SK-N-SH (cell line): ENCODE data around the gene VPS35L. TPM values are rescaled to one million over a fixed set of nuclear protein-coding genes. Genes with fewer than 3 reads are reported as not detected.

Source experiments
- CTCF ChIA-PET: fragments of 300-600, 350-600 bp; formaldehyde crosslinking; extraction: SDS; loops from one replicate; lab custom pipeline; 2021; lab: Yijun Ruan, JAX
- POLR2A ChIA-PET: fragments of 350-600 bp; sonication (Branson Sonifier 250); formaldehyde crosslinking; extraction: SDS; loops from one replicate; lab custom pipeline; 2020; ENCODE audit warnings: antibody characterized with exemption, inconsistent platforms; lab: Yijun Ruan, JAX
- DNase-seq: peaks from one replicate; pipeline ENCODE4 v3.0.0; 2012
- H2AFZ ChIP-seq: fragments of 200-600 bp; sonication (generic); 2 replicates; pipeline ENCODE4 v1.8.1; 2016; ENCODE audit warnings: antibody characterized with exemption, mild to moderate bottlenecking, low read depth
- H3F3A ChIP-seq: fragments of 200-600 bp; sonication (generic); replicated peaks from 2 replicates; pipeline ENCODE3; 2016; ENCODE audit warnings: antibody characterized with exemption, mild to moderate bottlenecking; ENCODE audit not compliant: insufficient read depth
- H3K27ac ChIP-seq, 2 experiments: fragments of 200-500 bp in 1 of 2; fragments of 200-600 bp in 1 of 2; sonication (Bioruptor generic) in 1 of 2; sonication (generic), shearing (Covaris generic) in 1 of 2; 2 replicates each; pipeline versions ENCODE4 v1.5.1 to v1.6.1; 2014 to 2016; ENCODE audit warnings: low read depth in 2 of 2, inconsistent platforms in 1 of 2, low read length in 1 of 2, mild to moderate bottlenecking in 1 of 2, mixed read lengths in 1 of 2
- H3K27me3 ChIP-seq: fragments of 200-600 bp; sonication (generic), shearing (Covaris generic); 2 replicates; pipeline ENCODE4 v1.6.1; 2016; ENCODE audit warnings: mixed run types; ENCODE audit not compliant: insufficient read depth
- H3K36me3 ChIP-seq, 2 experiments: fragments of 200-500 bp in 1 of 2; fragments of 200-600 bp in 1 of 2; sonication (Bioruptor generic) in 1 of 2; sonication (generic) in 1 of 2; replicated peaks in 1 of 2; 2 replicates each; pipeline versions ENCODE3 to v1.5.1; 2014 to 2016; ENCODE audit warnings: low read length in 1 of 2, mild to moderate bottlenecking in 1 of 2; ENCODE audit not compliant: insufficient read depth in 2 of 2, control insufficient read depth in 1 of 2
- H3K4me1 ChIP-seq, 2 experiments: fragments of 200-500 bp in 1 of 2; fragments of 200-600 bp in 1 of 2; sonication (Bioruptor generic) in 1 of 2; sonication (generic), shearing (Covaris generic) in 1 of 2; 2 replicates each; pipeline versions ENCODE4 v1.5.1 to v1.6.1; 2014 to 2016; ENCODE audit warnings: low read depth in 1 of 2, low read length in 1 of 2, mixed run types in 1 of 2; ENCODE audit not compliant: insufficient read depth in 2 of 2, control insufficient read depth in 1 of 2
- H3K4me2 ChIP-seq: fragments of 200-600 bp; sonication (generic), shearing (Covaris generic); 2 replicates; pipeline ENCODE4 v1.6.1; 2017; ENCODE audit warnings: mixed run types
- H3K4me3 ChIP-seq, 2 experiments: fragments of 200-500 bp in 1 of 2; fragments of 200-600 bp in 1 of 2; sonication (Bioruptor generic) in 1 of 2; sonication (generic), shearing (Covaris generic) in 1 of 2; 2 replicates each; pipeline versions ENCODE4 v1.5.1 to v1.8.1; 2014 to 2016; ENCODE audit warnings: low read depth in 2 of 2, inconsistent platforms in 1 of 2, low read length in 1 of 2, mild to moderate bottlenecking in 1 of 2, mixed read lengths in 1 of 2, moderate library complexity in 1 of 2
- H3K79me2 ChIP-seq: fragments of 200-600 bp; sonication (generic); 2 replicates; pipeline ENCODE4 v1.8.1; 2017; ENCODE audit warnings: mild to moderate bottlenecking; ENCODE audit not compliant: insufficient read depth
- H3K9ac ChIP-seq: fragments of 200-600 bp; sonication (generic); 2 replicates; pipeline ENCODE4 v1.6.1; 2017; ENCODE audit warnings: mixed run types
- H3K9me2 ChIP-seq: fragments of 200-600 bp; sonication (generic); 2 replicates; pipeline ENCODE4 v1.6.1; 2017; ENCODE audit warnings: mixed run types
- H3K9me3 ChIP-seq: fragments of 200-600 bp; sonication (generic); 2 replicates; pipeline ENCODE4 v1.6.1; 2017; ENCODE audit warnings: mixed run types, mild to moderate bottlenecking, moderate library complexity
- H4K20me1 ChIP-seq: fragments of 200-600 bp; sonication (generic); 2 replicates; pipeline ENCODE4 v1.6.1; 2017; ENCODE audit warnings: mild to moderate bottlenecking, mixed run types; ENCODE audit not compliant: insufficient read depth
- ELF1 ChIP-seq: IDR thresholded peaks from 2 replicates; pipeline ENCODE4 v1.4.0; 2012
- EP300 ChIP-seq, 2 experiments: IDR thresholded peaks; 2 replicates each; pipeline versions ENCODE4 v1.4.0 to v1.6.1; 2012; ENCODE audit warnings: borderline replicate concordance in 1 of 2, low read depth in 1 of 2, low read length in 1 of 2
- GABPA ChIP-seq: IDR thresholded peaks from 2 replicates; pipeline ENCODE4 v1.4.0; 2012; ENCODE audit warnings: low read depth, mild to moderate bottlenecking
- GATA2 ChIP-seq: sonication (generic); formaldehyde crosslinking; IDR thresholded peaks from 2 replicates; pipeline ENCODE4 v1.5.0; 2020; ENCODE audit warnings: mild to moderate bottlenecking, missing genetic modification reagents
- JUND ChIP-seq: IDR thresholded peaks from 2 replicates; pipeline ENCODE4 v1.4.0; 2012
- MEF2A ChIP-seq: IDR thresholded peaks from 2 replicates; pipeline ENCODE4 v1.4.0; 2012; ENCODE audit warnings: low read depth, borderline replicate concordance
- POLR2AphosphoS5 ChIP-seq: IDR thresholded peaks from 2 replicates; pipeline ENCODE4 v1.6.1; 2012; ENCODE audit warnings: low read depth, low read length
- TCF12 ChIP-seq: IDR thresholded peaks from 2 replicates; pipeline ENCODE4 v1.4.0; 2012
- USF2 ChIP-seq: fragments of 150-350 bp; IDR thresholded peaks from 2 replicates; pipeline ENCODE4 v1.6.1; 2017; ENCODE audit warnings: antibody characterized with exemption, low read length, low read depth, borderline replicate concordance
- ZBTB33 ChIP-seq: IDR thresholded peaks from 2 replicates; pipeline ENCODE4 v1.4.0; 2012; ENCODE audit warnings: low read depth, borderline replicate concordance
- WGBS: methylation state at CpG from one replicate; pipeline ENCODE4 v1.1.6; 2017; ENCODE audit warnings: low lambda C conversion rate; 5-methylcytosine and 5-hydroxymethylcytosine counted together
- polyA plus RNA-seq, 3 experiments: library from polyadenylated mRNA; depleted of rRNA; stranded (reverse); fragments of >200 nt; gene quantifications; 2 replicates each; pipeline ENCODE4 v1.2.3, GENCODE V29; 2012
- TF ChIP-seq, protein P1 (sequence below): IDR thresholded peaks from 2 replicates; pipeline ENCODE4 v1.6.1; 2012; ENCODE audit warnings: mild to moderate bottlenecking, low read depth, low read length, moderate library complexity

The VPS35L gene
- polyA plus RNA-seq, 1 of the 3 experiments (the other 2 are of a cell fraction): 35.3 TPM

GRCh38 chr16:19722981-19723380, 167.5 kb downstream of the VPS35L start (continued):
- TF ChIP-seq, protein P1, sequence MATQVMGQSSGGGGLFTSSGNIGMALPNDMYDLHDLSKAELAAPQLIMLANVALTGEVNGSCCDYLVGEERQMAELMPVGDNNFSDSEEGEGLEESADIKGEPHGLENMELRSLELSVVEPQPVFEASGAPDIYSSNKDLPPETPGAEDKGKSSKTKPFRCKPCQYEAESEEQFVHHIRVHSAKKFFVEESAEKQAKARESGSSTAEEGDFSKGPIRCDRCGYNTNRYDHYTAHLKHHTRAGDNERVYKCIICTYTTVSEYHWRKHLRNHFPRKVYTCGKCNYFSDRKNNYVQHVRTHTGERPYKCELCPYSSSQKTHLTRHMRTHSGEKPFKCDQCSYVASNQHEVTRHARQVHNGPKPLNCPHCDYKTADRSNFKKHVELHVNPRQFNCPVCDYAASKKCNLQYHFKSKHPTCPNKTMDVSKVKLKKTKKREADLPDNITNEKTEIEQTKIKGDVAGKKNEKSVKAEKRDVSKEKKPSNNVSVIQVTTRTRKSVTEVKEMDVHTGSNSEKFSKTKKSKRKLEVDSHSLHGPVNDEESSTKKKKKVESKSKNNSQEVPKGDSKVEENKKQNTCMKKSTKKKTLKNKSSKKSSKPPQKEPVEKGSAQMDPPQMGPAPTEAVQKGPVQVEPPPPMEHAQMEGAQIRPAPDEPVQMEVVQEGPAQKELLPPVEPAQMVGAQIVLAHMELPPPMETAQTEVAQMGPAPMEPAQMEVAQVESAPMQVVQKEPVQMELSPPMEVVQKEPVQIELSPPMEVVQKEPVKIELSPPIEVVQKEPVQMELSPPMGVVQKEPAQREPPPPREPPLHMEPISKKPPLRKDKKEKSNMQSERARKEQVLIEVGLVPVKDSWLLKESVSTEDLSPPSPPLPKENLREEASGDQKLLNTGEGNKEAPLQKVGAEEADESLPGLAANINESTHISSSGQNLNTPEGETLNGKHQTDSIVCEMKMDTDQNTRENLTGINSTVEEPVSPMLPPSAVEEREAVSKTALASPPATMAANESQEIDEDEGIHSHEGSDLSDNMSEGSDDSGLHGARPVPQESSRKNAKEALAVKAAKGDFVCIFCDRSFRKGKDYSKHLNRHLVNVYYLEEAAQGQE: no peak
- TF ChIP-seq GATA2 (CRISPR knock-in tag) (no peak), TCF12 (no peak), GABPA (no peak), MEF2A (no peak), JUND (no peak), USF2 (no peak), POLR2AphosphoS5 (no peak)

- Histone ChIP-seq H3F3A (no peaks in the 10 kb centered on the region), H3K9me3 (no peaks in the 10 kb centered on the region), H3K9me2 (no peaks in the 10 kb centered on the region), H3K9ac (no peak overlapping the region), H3K79me2 (no peaks in the 10 kb centered on the region), H3K27ac (no peak overlapping the region), H2AFZ (no peak overlapping the region), H3K27me3 (no peaks in the 10 kb centered on the region), H3K4me1 (no peaks in the 10 kb centered on the region), H3K36me3 (no peaks in the 10 kb centered on the region), H4K20me1 (no peaks in the 10 kb centered on the region), H3K4me2 (no peak overlapping the region), H3K4me3 (no peak overlapping the region)
- ChIA-PET CTCF (no interaction called here), POLR2A (no interaction called here)
- TF ChIP-seq ZBTB33: no peak
- TF ChIP-seq EP300 (IDR thresholded peaks at IDR 0.05; ENCODE audit: borderline replicate concordance in 1 of 2, low read depth in 1 of 2, low read length in 1 of 2): no peak
- TF ChIP-seq ELF1: no peak
- no peak for DNase-seq
- WGBS: 94% methylated on average over 3 of the region's 3 CpGs
These were observed 173.1 kb downstream of the VPS35L start for GRCh38 chr16:19728636-19728965.
